ENCODE results near the gene RARRES1.

Gene RARRES1

GRCh38 chr3:158663246-158663645 is 69.0 kb downstream of the RARRES1 start:
- Histone ChIP-seq H3F3A (ENCODE audit: control insufficient read depth, insufficient read depth) (no peaks in the 10 kb centered on the region; the same call in 1 of the 2 replicates), H3K4me1 (ENCODE audit: control insufficient read depth, low read length) (no peaks in the 10 kb centered on the region), H3K4me2 (ENCODE audit: low read length) (no peak overlapping the region), H3K79me2 (ENCODE audit: control insufficient read depth, low read length) (no peaks in the 10 kb centered on the region), H3K27ac (ENCODE audit: low read depth, low read length) (no peak overlapping the region), H3K4me3 (ENCODE audit: low read length) (no peak overlapping the region), H3K9me2 (replicated peaks; ENCODE audit: control insufficient read depth, low read length) (no peaks in the 10 kb centered on the region), H3K27me3 (ENCODE audit: control insufficient read depth, low read length) (no peaks in the 10 kb centered on the region), H3K36me3 (ENCODE audit: control insufficient read depth, low read length) (peaks cover 89% of the 10 kb centered on the region), H4K20me1 (ENCODE audit: control insufficient read depth, insufficient read depth, low read depth, low read length) (no peaks in the 10 kb centered on the region; the same call in 1 of the 2 replicates), H3K9me3 (ENCODE audit: control insufficient read depth, insufficient read depth, low read length) (no peaks in the 10 kb centered on the region)
- TF ChIP-seq CTCF (IDR thresholded peaks at IDR 0.05; ENCODE audit: low read depth, low read length, poor library complexity, severe bottlenecking): no peak
- TF ChIP-seq EZH2phosphoT487 (IDR thresholded peaks at IDR 0.05; ENCODE audit: borderline replicate concordance, low read length): no peak

GRCh38 chr3:158660711-158661110 is 71.5 kb downstream of the RARRES1 start:
- peaks cover 80% of the 10 kb centered on the region for H3K36me3 ChIP-seq (ENCODE audit: control insufficient read depth, low read length)

GRCh38 chr3:158659454-158660237 is 72.6 kb downstream of the RARRES1 start:
- H3F3A ChIP-seq (ENCODE audit: control insufficient read depth, insufficient read depth): no peaks in the 10 kb centered on the region; the same call in 1 of the 2 replicates
- no peak overlapping the region for H3K4me3 ChIP-seq (ENCODE audit: low read length)
- H3K79me2 ChIP-seq (ENCODE audit: control insufficient read depth, low read length): no peaks in the 10 kb centered on the region
- no peaks in the 10 kb centered on the region for H3K9me3 ChIP-seq (ENCODE audit: control insufficient read depth, insufficient read depth, low read length)
- peaks cover 77% of the 10 kb centered on the region for H3K36me3 ChIP-seq (ENCODE audit: control insufficient read depth, low read length)
- no peaks in the 10 kb centered on the region for H3K27me3 ChIP-seq (ENCODE audit: control insufficient read depth, low read length)
- H4K20me1 ChIP-seq (ENCODE audit: control insufficient read depth, insufficient read depth, low read depth, low read length): no peaks in the 10 kb centered on the region; the same call in 1 of the 2 replicates
- TF ChIP-seq EZH2phosphoT487 (IDR thresholded peaks at IDR 0.05; ENCODE audit: borderline replicate concordance, low read length) (no peak), CTCF (IDR thresholded peaks at IDR 0.05; ENCODE audit: low read depth, low read length, poor library complexity, severe bottlenecking) (peak; percentile 83)
- no peaks in the 10 kb centered on the region for H3K9me2 ChIP-seq (replicated peaks; ENCODE audit: control insufficient read depth, low read length)
- H3K27ac ChIP-seq (ENCODE audit: low read depth, low read length): no peak overlapping the region
- H3K4me2 ChIP-seq (ENCODE audit: low read length): no peak overlapping the region
- H3K4me1 ChIP-seq (ENCODE audit: control insufficient read depth, low read length): no peaks in the 10 kb centered on the region

More at GRCh38 chr3:158660711-158661110, 71.5 kb downstream of the RARRES1 start:
- Histone ChIP-seq H3K4me3 (ENCODE audit: low read length) (no peak overlapping the region), H3K4me1 (ENCODE audit: control insufficient read depth, low read length) (no peaks in the 10 kb centered on the region), H3K9me2 (replicated peaks; ENCODE audit: control insufficient read depth, low read length) (no peaks in the 10 kb centered on the region), H3K79me2 (ENCODE audit: control insufficient read depth, low read length) (no peaks in the 10 kb centered on the region), H3K27me3 (ENCODE audit: control insufficient read depth, low read length) (no peaks in the 10 kb centered on the region), H4K20me1 (ENCODE audit: control insufficient read depth, insufficient read depth, low read depth, low read length) (no peaks in the 10 kb centered on the region; the same call in 1 of the 2 replicates), H3F3A (ENCODE audit: control insufficient read depth, insufficient read depth) (no peaks in the 10 kb centered on the region; the same call in 1 of the 2 replicates), H3K4me2 (ENCODE audit: low read length) (no peak overlapping the region), H3K9me3 (ENCODE audit: control insufficient read depth, insufficient read depth, low read length) (no peaks in the 10 kb centered on the region), H3K27ac (ENCODE audit: low read depth, low read length) (no peak overlapping the region)
- TF ChIP-seq EZH2phosphoT487 (IDR thresholded peaks at IDR 0.05; ENCODE audit: borderline replicate concordance, low read length) (no peak), CTCF (IDR thresholded peaks at IDR 0.05; ENCODE audit: low read depth, low read length, poor library complexity, severe bottlenecking) (no peak)

Data from DOHH2 (cell line).